AG04449 (cell line): ENCODE measurements around the gene DIP2A.

ENCODE experiments used
- CTCF ChIA-PET: fragments of 350-600 bp; formaldehyde crosslinking; extraction: SDS; loops from one replicate; lab custom pipeline; 2021; ENCODE audit warnings: antibody characterized with exemption; lab: Yijun Ruan, JAX
- POLR2A ChIA-PET: fragments of 400-600, 350-600 bp; formaldehyde crosslinking; extraction: SDS; loops from one replicate; lab custom pipeline; 2020; ENCODE audit warnings: antibody characterized with exemption, inconsistent platforms; lab: Yijun Ruan, JAX
- DNase-seq: peaks from one replicate; pipeline ENCODE4 v3.0.0-alpha.2; 2010; ENCODE audit warnings: low read depth, low spot score
- H3K4me3 ChIP-seq: 2 replicates; pipeline ENCODE4 v1.5.1; 2011; ENCODE audit warnings: low read depth, mild to moderate bottlenecking, control low read depth, low read length
- CTCF ChIP-seq: IDR thresholded peaks from one replicate; pipeline ENCODE4 v1.5.1; 2011; ENCODE audit warnings: mild to moderate bottlenecking, moderate library complexity, low read length, control low read depth, inconsistent platforms; ENCODE audit not compliant: insufficient read depth; ENCODE audit errors: missing control alignments

The DIP2A gene

GRCh38 chr21:46472246-46472645, 13.6 kb downstream of the DIP2A start:
- no peak for TF ChIP-seq CTCF
- H3K4me3 ChIP-seq: no peak overlapping the region
- POLR2A ChIA-PET: no interaction called here
- no peak for DNase-seq
- CTCF ChIA-PET: no interaction called here

- ChIA-PET CTCF (interaction anchor here (0.8 kb wide), 1 partner anchor 12 kb away, joined by 3 read pairs; no protein-coding TSS in a partner anchor), POLR2A (no interaction called here)
- TF ChIP-seq CTCF: no peak
- DNase-seq: no peak
- no peak overlapping the region for H3K4me3 ChIP-seq
These were observed 15.7 kb downstream of the DIP2A start for GRCh38 chr21:46474382-46474781.

GRCh38 chr21:46475296-46475695, 16.6 kb downstream of the DIP2A start:
- POLR2A ChIA-PET: no interaction called here
- no peak for DNase-seq
- TF ChIP-seq CTCF: no peak
- no peak overlapping the region for H3K4me3 ChIP-seq
- CTCF ChIA-PET: interaction anchor here (0.8 kb wide), 1 partner anchor 13 kb away, joined by 3 read pairs; no protein-coding TSS in a partner anchor

GRCh38 chr21:46477765-46478164, 19.1 kb downstream of the DIP2A start:
- TF ChIP-seq CTCF: no peak
- ChIA-PET CTCF (no interaction called here), POLR2A (no interaction called here)
- DNase-seq: no peak
- H3K4me3 ChIP-seq: no peak overlapping the region

GRCh38 chr21:46478910-46479309, 20.2 kb downstream of the DIP2A start:
- CTCF ChIA-PET: interaction anchor here (0.7 to 1.1 kb wide), 3 partner anchors 11 to 49 kb away, joined by 3 to 4 read pairs (median 3); no protein-coding TSS in a partner anchor

GRCh38 chr21:46480466-46480865, 21.8 kb downstream of the DIP2A start:
- CTCF ChIA-PET: no interaction called here
- POLR2A ChIA-PET: no interaction called here
- DNase-seq: no peak
- no peak for TF ChIP-seq CTCF
- H3K4me3 ChIP-seq: no peak overlapping the region

More at GRCh38 chr21:46478910-46479309, 20.2 kb downstream of the DIP2A start:
- no peak overlapping the region for H3K4me3 ChIP-seq
- POLR2A ChIA-PET: no interaction called here
- TF ChIP-seq CTCF: no peak
- no peak for DNase-seq
